Right hindlimb (tissue), 1 donor: ENCODE results near the gene CUL3.
"Not testable (repeated sequence)": the region's sequence is repeated elsewhere in the genome, so short reads cannot be mapped to it uniquely, and the experiment has no call there.

Experiments
- DNase-seq: peaks from one replicate; pipeline ENCODE4 v3.0.0-alpha.2; 2018

CUL3 gene

GRCh38 chr2:224585211-224586088 is at the start of gene CUL3:
CUL3 (minus strand) TSS chr2:224585363; CDS start chr2:224585009, 354 bp downstream.
- DNase-seq: peak; percentile 100

GRCh38 chr2:224630659-224631550 is 45.7 kb upstream of the CUL3 start:
- DNase-seq: no peak

GRCh38 chr2:224628416-224628815 is 43.3 kb upstream of the CUL3 start:
- DNase-seq: no peak

GRCh38 chr2:224626735-224627134 is 41.6 kb upstream of the CUL3 start:
- DNase-seq: no peak

GRCh38 chr2:224613543-224614286 is 28.6 kb upstream of the CUL3 start:
- DNase-seq: no peak

- DNase-seq: no peak
These were observed 27.4 kb upstream of the CUL3 start for GRCh38 chr2:224612578-224612977.

GRCh38 chr2:224611938-224612337 is 26.8 kb upstream of the CUL3 start:
- no peak for DNase-seq

GRCh38 chr2:224608104-224608503 is 22.9 kb upstream of the CUL3 start:
- no peak for DNase-seq

- not testable (repeated sequence) for DNase-seq
These were observed 18.8 kb upstream of the CUL3 start for GRCh38 chr2:224603746-224604500.

- DNase-seq: not testable (repeated sequence)
These were observed 17.7 kb upstream of the CUL3 start for GRCh38 chr2:224602778-224603375.

GRCh38 chr2:224601923-224602322 is 16.8 kb upstream of the CUL3 start:
- DNase-seq: no peak

- DNase-seq: no peak
These were observed 13.5 kb upstream of the CUL3 start for GRCh38 chr2:224598678-224599077.

- no peak for DNase-seq
These were observed 11.1 kb upstream of the CUL3 start for GRCh38 chr2:224596289-224596688.

- no peak for DNase-seq
These were observed 10.4 kb upstream of the CUL3 start for GRCh38 chr2:224595518-224595917.

- no peak for DNase-seq
These were observed 9.7 kb upstream of the CUL3 start for GRCh38 chr2:224594840-224595239.

- DNase-seq: no peak
These were observed 6.1 kb upstream of the CUL3 start for GRCh38 chr2:224591220-224591619.

GRCh38 chr2:224586127-224586695 is 1.0 kb upstream of the CUL3 start:
- DNase-seq: no peak

- DNase-seq: no peak
These were observed 365 bp downstream of the CUL3 start for GRCh38 chr2:224584785-224585210.

GRCh38 chr2:224584111-224584784 is 915 bp downstream of the CUL3 start:
- DNase-seq: peak; percentile 60

GRCh38 chr2:224583033-224583432 is 2.1 kb downstream of the CUL3 start:
- not testable (repeated sequence) for DNase-seq

GRCh38 chr2:224580248-224580647 is 4.9 kb downstream of the CUL3 start:
- DNase-seq: no peak
